CD4-positive, alpha-beta T cell treated with Interleukin-4 for 1 hour (primary cell): ENCODE results near the gene DUSP7.

Experiments
- DNase-seq, 2 donors: peaks; one replicate each; pipeline ENCODE4 v3.0.0-alpha.2; 2020 to 2022

The DUSP7 gene

DNA sequence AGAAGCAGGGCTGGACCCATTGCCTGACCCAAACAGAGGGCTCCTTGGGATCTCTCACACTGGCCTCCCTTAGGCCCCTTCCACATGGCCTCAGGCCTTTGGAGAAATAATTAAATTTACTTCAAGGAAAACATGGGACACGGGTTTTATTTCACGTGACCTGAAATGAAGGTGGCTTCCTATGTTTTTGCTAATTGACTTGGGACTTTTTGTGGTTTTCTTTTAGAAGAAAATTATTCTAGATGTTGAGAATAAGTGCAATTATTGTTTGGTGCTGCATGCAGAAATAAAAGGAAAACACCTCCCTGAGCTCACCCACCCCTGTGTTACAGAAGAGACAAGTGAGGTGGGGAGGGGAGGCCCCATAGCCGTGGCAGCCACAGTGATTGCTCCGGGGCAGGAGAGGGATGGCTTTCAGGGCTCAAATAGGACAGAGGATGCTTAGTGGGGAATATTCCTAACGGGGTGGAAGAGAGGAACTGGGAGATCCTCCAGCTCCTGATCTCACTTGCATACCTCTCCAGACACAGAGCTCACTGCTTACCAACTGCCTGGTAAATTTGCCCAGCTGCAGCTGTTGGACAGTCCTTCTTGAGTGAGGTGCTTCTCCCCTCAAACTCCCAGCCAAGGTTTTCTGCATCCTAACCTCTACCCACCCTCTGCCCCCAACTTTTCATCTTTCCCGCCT lies 31.5 kb downstream of the DUSP7 start:
- no peak for DNase-seq

DNA sequence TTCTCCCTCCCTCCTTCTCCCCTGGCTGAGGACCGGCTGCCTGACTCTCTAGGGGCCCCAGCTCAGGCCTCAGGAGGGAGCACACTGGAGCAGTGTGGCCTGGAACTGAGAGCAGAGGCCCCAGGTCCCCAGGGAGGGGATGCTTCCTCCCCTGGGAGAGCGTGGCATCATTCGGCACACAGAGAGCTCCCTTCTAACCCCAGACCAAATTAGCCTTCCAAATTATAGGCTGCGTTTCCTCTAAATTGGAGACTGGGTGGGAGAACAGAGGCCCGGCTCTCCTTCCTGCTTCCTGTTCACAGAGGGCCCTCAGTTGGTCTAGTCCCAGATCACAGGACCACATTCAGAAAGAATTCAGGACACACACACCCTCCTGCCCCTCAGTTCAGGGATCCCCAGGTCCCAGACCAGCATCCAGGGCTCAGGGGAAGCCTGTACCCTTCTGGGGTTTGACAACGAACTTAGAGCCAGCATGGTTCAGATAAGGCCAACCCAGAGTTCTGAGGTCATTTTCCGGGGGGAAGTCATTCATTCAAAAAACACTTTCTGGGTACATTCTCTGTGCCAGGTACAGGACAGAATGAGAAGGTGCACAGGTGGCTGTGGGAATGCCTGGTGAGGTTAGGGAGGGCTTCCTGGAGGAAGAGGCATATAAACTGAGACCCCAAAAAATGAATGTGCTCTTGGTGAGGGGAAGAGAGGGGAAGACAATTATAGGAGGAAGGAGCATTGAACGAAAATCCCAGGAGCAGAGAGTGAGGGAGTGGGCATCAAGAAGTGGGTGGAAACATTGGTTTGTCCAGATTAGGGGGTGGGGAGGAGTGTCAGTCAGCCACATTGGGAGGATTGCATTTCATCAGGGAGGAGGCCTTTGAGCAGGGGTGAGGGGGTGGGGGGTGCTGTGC lies 32.3 kb downstream of the DUSP7 start:
- DNase-seq, result no peak

DNA sequence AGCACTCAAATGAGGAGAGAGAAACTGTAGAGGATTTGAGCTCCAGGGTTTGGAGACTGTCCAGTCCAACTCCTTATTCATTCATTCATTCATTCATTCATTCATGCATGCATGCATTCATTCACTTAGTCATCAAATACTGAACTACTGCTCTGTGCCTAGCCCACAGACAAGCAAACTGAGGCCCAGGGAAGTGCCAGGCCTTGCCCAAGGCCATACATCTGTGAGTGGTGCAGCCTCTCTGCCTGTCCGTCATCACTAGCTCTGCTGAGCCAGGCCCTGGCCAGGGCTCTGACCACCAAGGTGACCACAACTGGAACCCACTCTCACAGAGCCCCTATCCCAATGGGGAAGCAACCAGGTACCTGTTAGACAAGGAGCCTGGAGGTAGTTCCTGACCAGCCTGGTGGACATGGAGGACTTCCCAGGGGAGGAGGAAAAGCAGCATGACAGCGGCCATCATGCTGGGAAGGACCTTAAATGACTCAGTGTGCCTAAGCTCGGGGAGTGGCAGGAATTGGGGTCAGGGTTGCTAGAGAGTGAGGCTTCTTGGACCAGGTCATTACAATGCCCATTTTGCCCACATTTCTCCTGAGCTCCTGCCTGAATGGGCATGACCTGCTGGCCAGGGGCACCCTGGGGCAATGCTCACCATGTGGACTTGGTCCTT lies 33.1 kb downstream of the DUSP7 start:
- no peak for DNase-seq

DNA sequence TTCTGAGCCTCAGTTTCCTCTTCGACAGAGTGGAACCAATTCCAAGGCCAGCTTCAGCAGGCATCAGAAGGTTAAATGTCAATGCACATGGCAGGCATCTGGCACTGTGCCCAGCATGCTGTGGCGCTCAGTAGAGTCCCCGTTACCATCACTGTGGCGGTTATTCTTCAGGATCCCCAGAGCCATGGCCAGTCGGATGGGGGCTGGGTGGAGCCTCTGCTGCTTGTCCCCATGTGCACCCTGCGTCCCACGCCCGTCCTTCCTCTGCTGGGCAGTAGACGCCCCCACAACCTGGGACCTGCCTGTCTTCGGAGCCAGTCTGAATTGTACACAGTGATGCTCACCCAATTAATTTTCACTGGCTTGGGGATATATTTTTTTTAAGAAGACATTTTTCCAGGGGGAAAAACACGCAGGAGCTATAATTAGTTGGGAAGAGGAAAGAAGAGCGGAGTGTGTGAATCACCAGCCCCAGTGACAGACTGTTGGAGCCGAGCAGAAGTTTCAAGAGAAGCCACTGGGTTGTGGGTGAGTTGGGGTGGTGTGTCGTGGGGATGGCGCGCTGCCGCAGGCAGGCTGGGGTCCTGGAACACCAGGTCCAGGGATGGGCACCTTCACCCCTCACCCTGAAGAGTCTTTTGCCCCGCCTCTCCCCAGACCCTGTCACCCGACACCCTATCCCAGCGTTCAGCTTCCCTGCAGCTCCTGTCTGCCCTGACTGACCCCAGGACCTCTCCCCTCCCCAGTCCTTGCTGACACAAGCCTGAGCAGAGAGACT lies 33.9 kb downstream of the DUSP7 start:
- no peak for DNase-seq

DNA sequence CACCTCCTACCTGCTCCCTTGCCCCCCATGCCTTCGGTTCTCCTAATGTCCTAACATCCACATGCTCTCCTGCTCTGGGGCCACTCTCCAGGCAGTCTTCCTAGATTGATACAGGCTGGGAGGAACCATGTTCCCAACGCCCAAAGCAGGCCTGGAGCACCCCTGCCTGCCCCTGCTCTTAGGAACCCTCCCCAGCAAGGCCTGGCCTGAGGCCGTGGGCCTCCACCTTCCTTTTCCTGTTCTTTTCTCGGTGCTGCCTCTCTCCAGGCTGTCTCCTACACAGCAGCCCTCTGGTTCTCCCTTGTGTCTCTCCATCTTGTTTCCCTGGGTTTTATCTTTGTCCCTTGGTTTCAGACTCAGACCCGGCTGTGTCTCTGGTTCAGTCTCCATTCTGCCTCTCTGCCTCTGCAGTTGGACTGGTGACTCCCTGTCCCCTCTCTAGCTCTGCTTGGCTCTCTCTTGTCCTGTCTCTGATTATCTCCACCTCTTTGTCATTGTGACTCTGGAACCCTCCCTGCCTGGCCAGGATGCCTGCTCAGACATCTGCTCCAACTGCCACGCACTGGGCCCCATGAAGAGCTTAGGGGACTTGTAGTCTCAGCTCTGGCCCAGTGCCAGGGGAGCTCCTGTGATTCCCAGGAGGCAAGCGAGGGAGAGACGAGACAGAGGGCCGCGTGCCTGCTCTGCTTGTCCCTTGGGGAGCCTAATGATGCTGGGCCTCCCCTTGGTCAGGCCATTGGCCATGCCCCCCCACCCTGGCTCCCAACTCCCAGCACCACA lies 34.7 kb downstream of the DUSP7 start:
- DNase-seq, result no peak

DNA sequence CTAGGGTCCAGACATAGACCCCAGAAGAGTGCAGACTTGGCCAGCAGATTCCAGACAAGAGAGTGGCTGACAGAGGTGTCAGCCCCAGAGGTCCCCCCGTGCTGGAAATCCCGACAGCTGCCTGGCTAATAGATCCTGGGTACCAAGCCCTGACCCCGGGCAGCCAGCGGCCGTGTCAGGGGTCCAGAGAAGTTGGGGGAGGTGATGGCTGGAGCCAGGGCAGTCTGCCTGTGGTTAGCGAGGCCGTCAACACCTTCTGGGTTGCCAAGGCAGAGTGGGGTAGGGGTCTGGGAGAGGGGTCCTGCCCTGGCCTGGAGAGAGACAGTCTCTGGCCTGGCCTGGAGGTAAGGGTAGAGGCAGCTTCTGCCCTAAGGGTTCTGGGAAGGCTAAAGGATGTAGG lies 35.6 kb downstream of the DUSP7 start:
- DNase-seq, result no peak

DNA sequence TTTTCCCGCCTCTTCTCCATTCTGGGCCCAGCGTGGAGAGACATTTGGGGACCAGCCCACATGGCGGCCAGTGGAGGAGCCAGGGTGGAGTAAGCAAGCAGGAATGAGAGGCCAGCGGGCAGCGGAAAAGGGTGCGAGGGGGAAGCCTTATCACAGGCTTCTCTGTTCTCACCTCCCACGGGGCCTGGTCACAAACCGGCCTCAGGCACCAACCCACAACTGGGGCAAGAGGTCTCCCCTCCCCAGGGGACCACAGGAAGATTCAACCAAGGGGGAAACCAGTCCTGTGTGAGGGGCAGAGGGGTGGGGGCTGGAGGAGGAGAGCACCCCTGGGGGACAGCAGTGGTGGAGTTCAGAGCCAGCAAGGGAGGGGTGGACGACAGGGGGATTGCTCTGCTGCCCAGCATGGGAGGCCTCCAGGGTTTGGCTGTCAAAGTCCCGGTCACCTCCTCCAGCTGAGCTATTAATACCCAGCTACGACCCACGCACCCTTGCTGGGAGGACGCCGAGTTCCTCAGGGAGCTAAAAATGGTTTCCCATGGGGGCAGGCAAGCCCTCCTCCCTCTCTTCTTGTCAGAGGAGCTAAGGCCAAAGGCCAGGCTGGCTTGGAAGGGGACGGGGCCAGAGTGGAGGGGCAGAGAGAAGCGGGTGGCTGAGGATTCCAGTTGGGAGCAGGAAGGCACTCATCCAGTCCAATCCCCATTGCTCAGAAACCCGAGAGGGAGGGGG lies 36.9 kb downstream of the DUSP7 start:
- DNase-seq, result no peak

DNA sequence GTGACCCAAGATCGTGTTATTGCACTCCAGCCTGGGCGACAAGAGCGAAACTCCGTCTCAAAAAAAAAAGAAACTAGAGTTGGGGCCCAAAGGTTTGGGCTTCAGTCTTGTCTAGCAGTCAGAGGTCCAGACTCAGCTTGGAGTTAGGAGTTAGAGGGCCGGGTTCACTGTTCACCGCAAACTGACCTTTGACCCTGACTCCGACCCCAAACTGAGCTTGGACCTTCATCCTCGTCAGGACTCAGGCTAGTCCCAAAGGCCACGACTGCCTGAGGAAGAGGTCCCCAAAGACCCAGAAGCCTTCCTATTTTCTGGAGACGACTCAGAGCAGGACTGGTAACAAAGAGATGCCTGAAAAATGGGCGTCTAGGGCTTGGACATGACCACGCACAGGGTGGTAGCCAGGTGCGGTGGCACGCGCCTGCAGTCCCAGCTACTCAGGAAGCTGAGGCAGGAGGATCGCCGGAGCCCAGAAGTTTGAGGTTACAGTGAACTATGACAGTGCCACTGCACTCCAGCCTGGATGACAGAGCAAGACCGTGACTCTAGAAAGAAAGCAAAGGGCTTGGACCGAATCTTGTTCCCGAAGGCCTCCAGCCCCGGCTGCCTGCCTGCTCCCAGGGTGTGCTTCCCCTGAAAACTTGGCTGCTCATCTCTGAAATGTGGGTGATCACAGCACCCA lies 37.9 kb downstream of the DUSP7 start:
- no peak for DNase-seq

DNA sequence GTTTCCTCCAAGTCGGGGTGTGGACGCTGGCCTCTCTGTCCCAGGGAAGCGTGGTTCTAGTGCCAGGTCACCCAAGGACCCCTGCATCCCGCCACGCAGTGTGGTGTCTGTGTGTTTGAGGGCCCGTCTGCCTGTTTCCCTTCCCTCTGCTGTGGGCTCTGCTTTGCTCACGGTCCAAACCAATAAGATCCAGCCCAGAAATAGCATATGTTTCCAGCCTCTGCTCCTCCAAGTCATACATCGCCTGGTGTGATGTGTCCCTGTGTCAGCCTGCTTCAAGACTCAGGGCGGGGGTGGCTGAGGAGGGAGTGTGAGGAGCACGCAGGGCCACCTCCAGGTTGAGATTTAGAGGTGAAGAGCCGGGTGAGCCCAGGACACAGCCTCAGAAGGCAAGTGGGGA lies 38.8 kb downstream of the DUSP7 start:
- no peak for DNase-seq

DNA sequence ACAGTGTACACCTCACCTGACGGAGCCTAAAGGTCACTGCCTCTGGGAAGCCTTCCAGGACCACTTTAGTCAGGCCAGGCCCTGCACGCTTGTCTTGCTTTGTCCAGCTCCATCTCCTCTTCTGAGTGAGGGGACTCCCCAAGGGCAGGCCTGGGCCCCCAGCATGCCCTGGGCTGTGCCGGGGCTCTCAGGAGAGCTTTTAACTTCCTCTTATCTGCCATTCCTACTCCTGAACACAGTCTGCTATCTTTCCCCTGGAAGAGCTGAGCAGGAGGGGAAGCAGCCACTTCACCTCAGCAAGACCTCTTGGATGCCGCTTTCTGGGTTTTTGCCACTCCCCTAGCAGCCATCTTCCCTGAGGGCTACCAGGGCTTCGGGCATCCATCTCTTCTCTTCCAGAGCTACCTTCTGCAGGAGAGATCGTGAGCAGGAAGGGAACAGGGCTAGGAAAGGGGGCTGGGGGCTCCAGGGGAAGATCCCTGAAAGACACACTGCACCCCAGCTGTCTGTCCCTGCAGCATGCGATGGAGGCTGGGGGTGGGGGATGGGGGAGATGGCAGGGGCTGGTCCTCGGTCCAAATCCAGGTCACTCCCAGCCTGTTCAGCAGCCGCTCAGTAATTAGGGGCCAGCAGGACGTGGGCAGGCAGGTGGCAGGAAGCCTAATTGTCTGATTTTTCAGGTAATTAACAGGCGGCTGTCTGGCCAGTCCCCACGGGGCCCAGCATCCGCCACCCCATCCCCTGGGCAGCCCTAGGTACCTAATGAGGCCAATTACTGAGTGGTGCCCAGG lies 40.7 kb downstream of the DUSP7 start:
- no peak for DNase-seq

DNA sequence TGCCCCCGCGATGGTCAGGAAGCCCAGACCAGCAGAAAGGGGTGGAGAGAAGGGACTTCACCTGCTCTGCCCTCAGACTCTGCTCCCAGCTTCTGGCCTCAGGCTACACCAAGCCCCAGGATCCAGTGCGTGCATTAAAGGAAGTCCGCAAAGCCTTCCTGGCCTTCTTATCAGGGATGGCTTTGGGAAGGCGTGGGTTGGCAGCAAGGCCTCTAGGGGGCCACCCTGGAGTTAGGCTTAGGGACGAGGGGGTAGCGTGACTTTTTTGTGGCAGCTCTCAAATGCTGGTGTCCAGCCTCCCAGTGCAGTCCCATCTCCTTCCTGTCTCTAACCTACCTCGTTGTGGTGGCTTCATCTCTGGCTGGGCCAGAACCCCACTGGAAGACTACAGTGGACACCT lies 41.8 kb downstream of the DUSP7 start:
- DNase-seq, result no peak

DNA sequence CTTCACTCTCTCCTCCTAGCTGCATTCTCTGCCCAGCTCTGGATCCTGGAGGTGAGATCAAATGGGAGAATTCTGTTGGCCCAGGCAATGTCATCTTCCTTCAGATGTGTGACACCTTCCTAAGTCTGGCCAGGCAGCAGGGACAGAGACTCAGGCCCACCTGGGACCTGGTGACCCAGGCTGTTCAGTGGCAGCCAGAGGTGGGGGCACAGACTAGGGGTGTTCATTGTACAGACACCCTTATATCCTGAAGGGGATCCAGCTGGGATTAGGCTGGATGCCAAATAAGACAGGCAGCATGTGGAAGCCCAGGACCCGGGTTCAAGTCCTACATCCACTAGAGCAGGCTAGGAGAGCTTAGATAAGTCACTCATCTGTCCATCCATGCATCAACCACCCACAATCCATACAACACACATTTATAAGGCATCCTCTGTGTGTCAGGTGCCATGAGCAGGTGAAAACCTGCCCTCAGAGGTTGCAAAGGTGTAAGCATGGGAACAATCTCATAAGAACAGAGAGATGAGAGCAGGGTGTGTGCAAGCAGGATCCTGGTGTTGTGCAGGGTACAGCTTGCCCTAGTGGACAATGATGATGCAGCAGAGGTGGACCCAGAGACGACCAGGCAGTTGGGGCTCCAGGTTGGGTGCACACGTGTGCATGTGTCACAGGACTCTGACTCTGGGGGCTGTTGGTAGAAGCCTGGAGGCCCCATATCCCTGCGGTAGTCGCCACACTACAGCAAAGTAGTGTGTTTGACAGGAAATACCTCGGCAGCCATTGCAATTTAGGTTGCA lies 42.4 kb downstream of the DUSP7 start:
- no peak for DNase-seq

DNA sequence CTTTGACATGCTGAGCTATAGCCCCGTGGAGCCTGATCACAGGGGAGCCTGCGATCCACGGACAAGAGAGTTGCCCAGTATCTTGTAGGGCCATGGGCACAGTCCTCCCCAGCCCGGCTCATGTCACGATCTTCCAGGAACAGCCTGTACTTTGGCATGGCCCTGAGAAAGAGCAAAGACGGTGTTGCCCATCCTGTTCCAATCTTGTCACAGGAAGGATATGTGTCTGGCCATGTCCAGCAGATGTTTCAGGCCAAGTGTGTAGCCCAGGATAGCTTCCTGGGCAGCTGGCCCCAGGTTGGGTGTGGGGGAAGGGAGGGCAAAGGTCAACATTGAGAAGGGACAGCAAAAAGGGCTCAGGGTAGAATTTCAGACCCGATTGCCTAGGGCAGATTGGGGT lies 43.7 kb downstream of the DUSP7 start:
- DNase-seq, result no peak

DNA sequence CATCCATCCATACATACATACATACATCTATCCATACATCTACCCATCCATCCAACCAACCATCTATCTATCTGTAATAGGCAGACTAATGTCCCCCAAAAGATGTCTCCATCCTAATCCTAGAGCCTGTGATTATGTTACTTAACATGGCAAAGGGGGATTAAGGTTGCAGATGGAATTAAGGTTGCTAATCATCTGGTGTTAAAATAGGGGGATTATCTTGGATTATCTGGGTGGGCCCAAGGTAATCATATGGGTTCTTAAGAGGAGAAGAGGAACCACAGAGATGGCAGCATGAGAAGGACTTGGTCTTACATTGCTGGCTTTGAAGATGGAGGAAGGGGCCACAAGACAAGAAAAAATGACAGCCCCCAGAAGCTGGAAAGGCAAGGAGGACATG lies 45.9 kb downstream of the DUSP7 start:
- no peak for DNase-seq

DNA sequence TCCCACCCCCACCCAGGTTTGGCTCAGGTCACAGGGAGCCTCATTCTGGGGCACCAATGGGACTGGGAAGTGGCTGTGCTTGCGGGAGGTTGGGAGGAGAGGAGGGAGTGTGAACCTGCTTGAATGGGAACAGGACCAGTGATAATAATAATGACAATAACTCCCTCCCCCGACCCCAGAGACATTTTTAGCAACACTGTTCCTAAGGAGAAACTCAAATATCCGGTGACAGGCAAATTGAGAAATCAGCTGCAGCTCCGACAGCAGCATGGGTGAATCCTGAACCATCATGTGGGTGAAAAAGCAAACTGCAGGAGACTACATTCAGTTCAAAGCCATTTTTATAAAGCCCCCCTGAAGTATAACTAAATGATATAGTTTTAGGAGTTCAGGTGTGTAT lies 49.1 kb downstream of the DUSP7 start:
- no peak for DNase-seq

DNA sequence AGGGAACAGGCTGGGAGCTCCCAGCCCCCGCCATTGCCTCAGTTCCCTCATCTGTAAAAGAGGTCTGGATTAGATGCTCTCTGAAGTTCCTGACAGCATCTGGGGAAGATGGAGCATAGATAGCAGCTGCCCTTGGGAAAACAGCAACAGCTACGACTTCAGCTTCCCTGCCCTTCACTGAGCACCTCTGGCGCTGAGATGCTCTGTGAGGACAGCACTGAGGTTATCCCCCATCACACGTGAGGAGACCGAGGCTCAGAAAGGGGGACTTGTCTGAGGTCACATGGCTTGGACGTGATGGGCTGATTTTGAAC lies 49.6 kb downstream of the DUSP7 start:
- no peak for DNase-seq

DNA sequence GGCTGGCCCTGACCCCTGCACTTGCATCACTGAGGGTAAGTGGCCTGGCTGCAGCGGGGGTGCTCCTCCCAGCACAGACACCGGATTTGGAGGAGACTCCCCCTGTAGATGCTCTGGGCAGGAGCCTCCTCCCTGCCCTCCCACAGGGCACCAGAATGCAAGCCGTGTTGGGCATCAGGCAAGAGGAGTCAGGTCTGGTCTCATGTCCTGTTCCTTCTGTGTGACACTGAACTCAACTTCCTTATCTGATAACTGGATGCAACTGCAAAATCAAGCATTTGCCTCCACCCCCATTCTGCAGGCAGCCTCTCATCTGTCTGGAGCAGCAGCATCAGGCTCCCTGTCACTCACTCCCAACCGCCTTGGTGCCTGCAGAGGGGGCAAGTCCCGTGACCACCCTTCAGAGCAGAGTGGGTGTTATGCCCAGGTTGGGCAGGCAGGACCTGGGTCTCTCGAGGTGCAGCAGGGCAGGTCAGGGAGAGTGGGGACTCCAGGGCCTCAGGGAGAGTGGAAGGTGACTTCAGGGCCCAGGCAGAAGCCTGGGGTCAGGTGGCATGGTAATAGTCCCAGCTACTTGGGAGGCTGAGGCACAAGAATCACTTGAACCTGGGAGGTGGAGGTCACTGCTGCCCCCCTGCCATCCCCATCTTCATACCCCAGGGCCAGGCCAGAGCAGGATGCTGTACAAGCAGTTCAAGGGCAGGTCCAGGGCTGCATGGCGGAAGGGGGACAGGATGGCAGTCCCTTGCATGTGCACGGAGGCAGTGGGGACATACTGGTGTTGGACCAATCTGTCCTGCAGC lies 50.2 kb downstream of the DUSP7 start:
- DNase-seq, result no peak

DNA sequence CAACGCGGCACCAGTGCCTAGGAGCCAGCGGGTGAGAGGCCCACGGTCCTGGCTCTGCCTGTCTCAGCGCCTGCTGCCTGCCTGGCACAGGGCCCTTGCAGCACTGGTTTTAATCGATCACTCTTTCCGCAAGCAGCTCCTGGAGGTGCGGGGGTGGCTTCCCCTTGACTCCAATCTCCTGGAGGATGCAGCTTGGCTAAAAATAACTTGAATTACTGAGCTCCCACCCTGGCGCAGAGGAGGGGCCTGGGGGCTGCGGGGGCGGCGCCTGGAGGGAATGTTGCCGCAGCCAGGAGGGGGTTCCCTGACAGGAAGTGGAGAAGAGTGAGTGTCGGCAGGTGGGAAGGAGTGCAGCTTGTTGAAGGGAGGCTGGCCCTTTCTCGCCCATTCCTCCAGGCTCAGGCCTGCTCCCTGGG lies 50.8 kb downstream of the DUSP7 start:
- DNase-seq, result no peak
